ENCODE measurements around the gene ZKSCAN7. TPM values are rescaled to one million over a fixed set of nuclear protein-coding genes. Genes with fewer than 3 reads are reported as not detected.
A peak's percentile ranks its signal among the peaks of the same experiment; 100 is the strongest.

ZKSCAN7 gene
- total and polyA plus RNA-seq, 2 of the 13 experiments (the other 11 are each of a cell fraction or from before 2014, with no cell fraction given), result 2.3 to 3.8 TPM

- Histone ChIP-seq H3K27me3 (ENCODE audit: control insufficient read depth in 1 of 2, insufficient read depth in 2 of 2, low read length in 2 of 2) (no peaks in the 10 kb centered on the region; a peak in 1 of 5 replicates), H3K9ac (ENCODE audit: insufficient read depth, low read depth, low read length) (no peak overlapping the region), H3K9me3 (ENCODE audit: low read length) (no peaks in the 10 kb centered on the region), H3K36me3 (replicated peaks in 1 of 2; ENCODE audit: control insufficient read depth in 1 of 2, insufficient read depth in 2 of 2, low read length in 2 of 2) (no peaks in the 10 kb centered on the region), H3K4me1 (ENCODE audit: insufficient read depth, low read length) (no peaks in the 10 kb centered on the region), H3K4me2 (ENCODE audit: low read depth, low read length) (no peak overlapping the region), H3K27ac (ENCODE audit: extremely low read length, insufficient read depth, low read length) (no peak overlapping the region), H3K4me3 (replicated peaks in 1 of 3; ENCODE audit: insufficient read depth in 1 of 3, low read depth in 2 of 3, low read length in 3 of 3) (no peak overlapping the region), H4K20me1 (ENCODE audit: insufficient read depth, low read length) (no peaks in the 10 kb centered on the region), H3K79me2 (ENCODE audit: insufficient read depth, low read length) (no peaks in the 10 kb centered on the region), H2AFZ (ENCODE audit: low read length) (no peak overlapping the region)
- ChIA-PET CTCF (ENCODE audit: low intra/inter-chr PET ratio, low total read pairs) (no interaction called here), POLR2A (no interaction called here)
- no peak for FAIRE-seq
- in situ Hi-C loops (cut with HindIII; ENCODE audit: extremely low pct_ligation_motif_present, low pct_unique_long_range_greater_than_20kb) (no loop called here), intact Hi-C loops (cut with micrococcal nuclease; ENCODE audit: unreplicated experiment) (no loop called here)
- WGBS (ENCODE audit: low lambda C conversion rate), result 56% methylated on average over 1 of the region's 1 CpG
- TF ChIP-seq KDM3A (CRISPR knock-in tag; IDR thresholded peaks at IDR 0.05; ENCODE audit: low read depth), result no peak
- TF ChIP-seq CEBPB (IDR thresholded peaks at IDR 0.05; ENCODE audit: borderline replicate concordance, low read depth, low read length), result 0 out of 2 replicates have a peak, but pooled peaks have one; percentile 8
- DNase-seq (ENCODE audit: low spot score), result no peak
- no peak for ATAC-seq
- no TSS peak for BruUV-seq (replicated peaks)
Measured at GRCh38 chr3:44596621-44597020, 41.6 kb downstream of the ZKSCAN7 start.

GRCh38 chr3:44601749-44602148, 46.8 kb downstream of the ZKSCAN7 start:
- TF ChIP-seq RBFOX2 (IDR thresholded peaks at IDR 0.05; ENCODE audit: low read depth, low read length), result no peak
- TF ChIP-seq SMC3 (IDR thresholded peaks at IDR 0.05; ENCODE audit: low read length), result no peak
- H3K79me2 ChIP-seq (ENCODE audit: insufficient read depth, low read length), result no peaks in the 10 kb centered on the region
- ChIA-PET POLR2A (no interaction called here), CTCF (ENCODE audit: low intra/inter-chr PET ratio, low total read pairs) (no interaction called here)
- H3K9ac ChIP-seq (ENCODE audit: insufficient read depth, low read depth, low read length), result no peak overlapping the region
- in situ Hi-C loops (cut with HindIII; ENCODE audit: extremely low pct_ligation_motif_present, low pct_unique_long_range_greater_than_20kb), result no loop called here
- H2AFZ ChIP-seq (ENCODE audit: low read length), result no peak overlapping the region
- no peak overlapping the region for H3K4me3 ChIP-seq (replicated peaks in 1 of 3; ENCODE audit: insufficient read depth in 1 of 3, low read depth in 2 of 3, low read length in 3 of 3)
- no TSS peak for BruUV-seq (replicated peaks)
- WGBS (ENCODE audit: low lambda C conversion rate), result 81% methylated on average over 2 of the region's 2 CpGs
- H3K27ac ChIP-seq (ENCODE audit: extremely low read length, insufficient read depth, low read length), result no peak overlapping the region
- H3K4me2 ChIP-seq (ENCODE audit: low read depth, low read length), result no peak overlapping the region
- no peaks in the 10 kb centered on the region for H3K27me3 ChIP-seq (ENCODE audit: control insufficient read depth in 1 of 2, insufficient read depth in 2 of 2, low read length in 2 of 2)
- ATAC-seq (no peak), DNase-seq (ENCODE audit: low spot score) (no peak), FAIRE-seq (no peak)
- H3K4me1 ChIP-seq (ENCODE audit: insufficient read depth, low read length), result no peaks in the 10 kb centered on the region
- H3K36me3 ChIP-seq (replicated peaks in 1 of 2; ENCODE audit: control insufficient read depth in 1 of 2, insufficient read depth in 2 of 2, low read length in 2 of 2), result no peaks in the 10 kb centered on the region
- intact Hi-C loops (cut with micrococcal nuclease; ENCODE audit: unreplicated experiment), result no loop called here
- no peaks in the 10 kb centered on the region for H4K20me1 ChIP-seq (ENCODE audit: insufficient read depth, low read length)
- no peaks in the 10 kb centered on the region for H3K9me3 ChIP-seq (ENCODE audit: low read length)
